Thymus (tissue), 11 donors: Measurements from ENCODE around the gene ATP6V1B1. TPM values are rescaled to one million over a fixed set of nuclear protein-coding genes. Genes with fewer than 3 reads are reported as not detected.
"Not testable (repeated sequence)": the region's sequence is repeated elsewhere in the genome, so short reads cannot be mapped to it uniquely, and the experiment has no call there.

Experiments
- DNase-seq, 9 donors: peaks; one replicate each; pipeline ENCODE4 v3.0.0-alpha.2; 2013; ENCODE audit warnings: low spot score in 9 of 9, low read depth in 6 of 9, missing footprints in 1 of 9
- H3K27ac ChIP-seq, 2 donors: one replicate each; pipeline ENCODE4 v1.5.1; 2013; ENCODE audit warnings: control low read depth in 1 of 2, low read depth in 1 of 2, low read length in 1 of 2, mild to moderate bottlenecking in 1 of 2, moderate library complexity in 1 of 2
- H3K27me3 ChIP-seq, 2 donors: one replicate each; pipeline ENCODE4 v1.5.1; 2013; ENCODE audit warnings: low read length in 1 of 2; ENCODE audit not compliant: control insufficient read depth in 2 of 2, insufficient read depth in 1 of 2
- H3K36me3 ChIP-seq, 2 donors: one replicate each; pipeline ENCODE4 v1.5.1; 2013; ENCODE audit warnings: low read length in 1 of 2, mild to moderate bottlenecking in 1 of 2, moderate library complexity in 1 of 2; ENCODE audit not compliant: control insufficient read depth in 2 of 2, insufficient read depth in 2 of 2
- H3K4me1 ChIP-seq, 2 donors: one replicate each; pipeline ENCODE4 v1.5.1; 2013; ENCODE audit warnings: low read length in 2 of 2; ENCODE audit not compliant: control insufficient read depth in 2 of 2, insufficient read depth in 2 of 2
- H3K4me3 ChIP-seq, 2 donors: one replicate each; pipeline ENCODE4 v1.5.1; 2013; ENCODE audit warnings: low read length in 2 of 2, control low read depth in 1 of 2, mild to moderate bottlenecking in 1 of 2
- H3K9me3 ChIP-seq, 2 donors: one replicate each; pipeline ENCODE4 v1.5.1; 2013; ENCODE audit warnings: low read length in 1 of 2, mild to moderate bottlenecking in 1 of 2; ENCODE audit not compliant: control insufficient read depth in 2 of 2, insufficient read depth in 1 of 2
- WGBS: extraction: QIAGEN DNeasy Blood & Tissue Kit; methylation state at CpG from one replicate; pipeline ENCODE4 v1.1.7; 2013; 5-methylcytosine and 5-hydroxymethylcytosine counted together
- polyA plus RNA-seq: library from polyadenylated mRNA; stranded (reverse); fragments of 200-250 nt; gene quantifications from one replicate; pipeline ENCODE4 v1.2.3, GENCODE V29; 2013
- total RNA-seq: library from RNA; stranded (reverse); fragments of 120-200 nt; gene quantifications from one replicate; pipeline ENCODE4 v1.2.4, GENCODE V29; 2013
- donor health status: healthy.

The ATP6V1B1 gene
- total and polyA plus RNA-seq, 2 donors: 0.19 to 1.4 TPM

DNA sequence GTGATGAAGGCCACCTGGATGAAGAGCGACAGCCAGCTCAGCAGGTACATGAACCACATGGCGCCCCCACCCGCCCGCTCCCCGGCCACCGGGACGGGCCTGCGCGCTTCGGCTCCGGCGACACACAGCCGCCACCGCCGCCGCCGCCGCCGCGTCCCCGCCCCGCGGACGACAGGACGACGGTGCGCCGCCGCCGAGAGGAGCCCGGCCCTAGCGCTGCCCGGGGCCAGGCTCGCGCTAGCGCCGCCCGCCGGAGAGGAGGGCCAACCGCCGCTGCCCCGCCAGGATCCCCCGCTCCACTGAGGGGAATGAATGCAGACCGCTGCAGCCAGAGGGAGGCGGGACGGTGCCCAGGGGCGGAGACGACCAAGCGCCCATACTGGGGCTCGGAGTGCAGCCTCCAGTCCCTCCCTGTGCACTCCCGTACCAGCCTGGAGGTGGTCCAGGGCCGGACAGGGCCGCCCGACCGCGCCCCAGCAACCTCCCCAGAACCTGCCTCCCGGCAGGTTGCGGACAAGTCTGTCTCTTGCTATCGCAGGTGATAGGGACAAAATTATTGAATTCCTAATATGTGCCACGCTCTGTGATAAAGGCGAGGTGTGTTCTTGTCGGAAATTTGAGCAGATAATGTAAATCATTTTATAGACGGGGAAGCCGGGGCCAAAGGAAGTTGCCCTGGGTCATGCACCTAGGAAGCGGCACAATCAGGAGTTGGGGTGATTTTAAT, 59.2 kb downstream of the ATP6V1B1 start, which contains the start of gene TEX261:
TSS of gene TEX261 (minus strand) at position 175 of the 727 bp plus-strand sequence. CDS start at position 59, 116 bp downstream.
- WGBS: under 1% methylated on average over 65 of the region's 65 CpGs

DNA sequence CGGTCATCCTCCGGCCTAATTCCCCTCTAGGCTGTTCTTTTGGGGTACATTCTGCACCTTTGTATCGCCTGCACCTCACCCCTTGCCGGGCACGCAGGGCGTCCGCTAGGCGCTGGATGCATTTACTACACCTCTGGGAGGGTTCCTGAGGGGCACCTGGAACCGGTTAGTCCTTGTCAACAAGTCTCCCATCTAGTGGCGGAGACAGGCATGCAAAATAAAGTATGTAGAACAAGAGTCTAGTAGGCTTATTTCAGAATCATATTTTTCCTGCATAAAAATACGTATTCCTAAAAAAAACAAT, 59.7 kb downstream of the ATP6V1B1 start:
- peak in 7 of 9 donors; percentile 42 to 85 (median 65) for DNase-seq
- Histone ChIP-seq H3K4me1 (peaks cover 11 to 12% of the 10 kb centered on the region in 2 donors), H3K36me3 (peaks cover 7 to 13% of the 10 kb centered on the region in 2 donors), H3K27ac (peak overlapping the region; percentile 43 to 63), H3K4me3 (peak overlapping the region; percentile 83 to 89), H3K27me3 (no peaks in the 10 kb centered on the region), H3K9me3 (no peaks in the 10 kb centered on the region)
- WGBS: under 1% methylated on average over 11 of the region's 11 CpGs

More for the DNA sequence above, 59.2 kb downstream of the ATP6V1B1 start, which contains the start of gene TEX261:
- Histone ChIP-seq H3K27ac (peak within 1 kb of the TSS; percentile 63 to 69), H3K4me1 (peaks cover 11 to 12% of the 10 kb centered on the region in 2 donors), H3K4me3 (peak within 1 kb of the TSS; percentile 83 to 89), H3K9me3 (no peaks in the 10 kb centered on the region), H3K36me3 (peaks cover 7 to 15% of the 10 kb centered on the region in 2 donors), H3K27me3 (no peaks in the 10 kb centered on the region)
- DNase-seq: peak; percentile 43 to 91 (median 73)

DNA sequence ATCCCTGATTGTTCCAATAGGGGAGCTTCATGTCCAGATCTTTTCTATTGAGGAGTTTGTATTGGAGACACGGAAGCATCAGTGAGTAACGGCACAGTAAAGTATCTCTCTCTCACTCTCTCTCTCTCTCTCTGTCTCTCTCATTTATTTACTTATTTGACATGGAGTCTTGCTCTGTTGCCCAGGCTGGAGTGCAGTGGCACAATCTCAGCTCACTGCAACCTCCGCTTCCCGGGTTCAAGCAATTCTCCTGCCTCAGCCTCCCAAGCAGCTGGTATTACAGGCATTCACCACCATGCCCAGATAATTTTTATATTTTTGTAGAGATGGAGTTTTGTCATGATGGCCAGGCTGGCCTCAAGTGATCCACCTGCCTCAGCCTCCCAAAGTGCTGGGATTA, 63.2 kb downstream of the ATP6V1B1 start:
- H3K9me3 ChIP-seq, H3K27me3 ChIP-seq, H3K36me3 ChIP-seq, DNase-seq, H3K4me3 ChIP-seq, H3K27ac ChIP-seq: not testable (repeated sequence)
- WGBS: 99% methylated on average over 4 of the region's 4 CpGs
- H3K4me1 ChIP-seq: peaks cover 5 to 10% of the 10 kb centered on the region in 2 donors

DNA sequence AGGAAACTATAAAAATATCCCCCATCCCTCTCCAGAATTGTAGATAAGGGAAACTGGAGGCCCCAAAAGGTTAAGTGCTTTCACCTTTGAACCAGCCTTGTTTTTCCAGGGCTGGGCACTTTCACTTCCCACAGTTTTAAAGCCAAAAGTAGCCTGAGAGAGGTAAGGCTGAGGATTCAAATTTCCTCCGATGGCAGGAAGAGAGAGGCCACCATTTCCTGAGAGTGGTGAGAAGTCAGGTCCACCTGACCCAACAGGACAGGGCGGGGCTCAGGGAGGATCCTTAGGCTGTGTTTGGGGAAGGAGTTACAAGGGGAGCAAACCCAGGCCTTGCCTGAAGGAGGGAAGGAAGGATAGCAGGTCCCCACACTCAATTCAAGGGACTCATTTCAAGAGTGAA, 63.7 kb downstream of the ATP6V1B1 start:
- Histone ChIP-seq H3K9me3 (no peaks in the 10 kb centered on the region), H3K4me1 (peaks cover 3 to 8% of the 10 kb centered on the region in 2 donors), H3K36me3 (no peaks in the 10 kb centered on the region), H3K27ac (no peak overlapping the region), H3K27me3 (peaks cover 0 to 8% of the 10 kb centered on the region in 2 donors), H3K4me3 (no peak overlapping the region)
- WGBS: 55% methylated on average over 2 of the region's 2 CpGs
- no peak for DNase-seq

DNA sequence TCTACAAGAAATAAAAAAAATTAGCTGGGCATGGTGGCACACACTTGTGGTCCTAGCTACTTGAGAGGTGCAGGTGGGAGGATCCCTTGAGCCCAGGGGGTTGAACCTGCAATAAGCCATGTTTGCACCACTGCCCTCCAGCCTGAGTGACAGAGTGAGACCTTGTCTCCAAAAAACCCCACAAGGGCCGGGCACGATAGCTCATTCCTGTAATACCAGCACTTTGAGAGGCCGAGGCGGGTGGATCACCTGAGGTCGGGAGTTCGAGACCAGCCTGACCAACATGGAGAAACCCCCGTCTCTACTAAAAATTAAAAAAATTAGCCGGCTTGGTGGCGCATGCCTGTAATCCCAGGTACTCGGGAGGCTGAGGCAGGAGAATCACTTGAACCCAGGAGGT, 64.2 kb downstream of the ATP6V1B1 start:
- not testable (repeated sequence) for H3K36me3 ChIP-seq, H3K9me3 ChIP-seq, DNase-seq, H3K27ac ChIP-seq, H3K4me3 ChIP-seq, H3K4me1 ChIP-seq
- H3K27me3 ChIP-seq: peaks cover 0 to 10% of the 10 kb centered on the region in 2 donors
- WGBS: over 99% methylated on average over 10 of the region's 10 CpGs

DNA sequence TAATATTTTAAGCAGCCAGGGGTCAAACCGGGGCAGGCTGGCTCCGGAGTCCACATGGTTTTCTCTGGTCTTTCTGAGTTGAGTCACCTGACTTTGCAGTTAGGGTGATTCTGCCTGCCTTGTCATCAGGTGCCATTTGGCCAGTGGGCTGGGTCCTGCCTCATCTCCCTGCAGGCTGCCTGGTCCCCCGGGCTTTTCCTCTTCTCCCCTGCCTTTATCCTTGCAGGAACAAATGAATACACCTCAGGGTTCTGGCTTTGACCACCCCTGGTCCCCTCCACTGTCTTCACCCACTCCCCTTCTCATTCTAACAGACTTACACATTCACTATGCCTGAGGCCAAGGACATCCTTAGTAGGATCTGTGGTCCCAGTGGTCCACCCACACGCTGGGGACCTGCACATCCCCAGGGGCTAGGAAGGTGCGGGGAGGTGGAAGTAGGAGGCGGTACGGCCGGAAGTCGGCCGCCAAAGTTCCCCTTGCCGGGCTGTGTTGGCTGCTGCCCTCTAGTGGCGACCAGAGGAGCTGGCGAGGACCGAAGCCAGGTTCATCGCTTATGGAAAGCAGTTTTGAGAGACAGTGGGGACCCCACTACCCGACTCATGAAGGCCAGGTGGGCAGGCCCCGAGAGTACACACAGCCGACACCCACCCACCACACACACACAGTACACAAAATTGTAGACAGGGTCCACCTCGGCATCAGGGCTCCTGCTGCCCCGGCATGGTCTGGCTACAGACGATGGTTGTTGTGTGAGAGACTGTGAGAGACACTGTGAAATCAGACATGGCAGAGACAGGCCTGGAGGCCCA, 65.3 kb downstream of the ATP6V1B1 start:
- 26% methylated on average over 21 of the region's 21 CpGs for WGBS
- DNase-seq: peak in 8 of 9 donors; percentile 47 to 82 (median 64)
- peaks cover 0 to 12% of the 10 kb centered on the region in 2 donors for H3K27me3 ChIP-seq
- no peak overlapping the region for H3K4me3 ChIP-seq
- no peaks in the 10 kb centered on the region for H3K9me3 ChIP-seq
- H3K4me1 ChIP-seq: peaks cover 3 to 8% of the 10 kb centered on the region in 2 donors
- no peaks in the 10 kb centered on the region for H3K36me3 ChIP-seq
- no peak overlapping the region for H3K27ac ChIP-seq

DNA sequence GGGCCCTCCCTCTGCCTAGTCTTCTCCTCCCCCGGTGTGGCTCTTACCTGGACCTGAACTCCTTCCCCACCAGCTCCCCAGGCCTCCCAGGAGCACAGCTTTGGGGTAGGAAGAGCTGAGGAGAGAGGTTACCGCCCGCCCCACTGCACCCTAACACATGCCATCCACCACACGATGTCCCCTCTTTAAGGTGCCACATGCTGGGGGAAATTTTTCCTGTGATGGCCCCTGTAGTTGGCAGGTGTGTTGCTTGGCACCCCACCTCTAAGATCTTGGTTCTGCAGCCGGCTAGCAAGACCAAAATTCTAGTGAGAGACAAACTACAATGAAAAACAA, 65.9 kb downstream of the ATP6V1B1 start:
- Histone ChIP-seq H3K27me3 (peaks cover 0 to 12% of the 10 kb centered on the region in 2 donors), H3K4me3 (no peak overlapping the region), H3K27ac (no peak overlapping the region), H3K9me3 (no peaks in the 10 kb centered on the region), H3K36me3 (no peaks in the 10 kb centered on the region), H3K4me1 (peaks cover 3 to 8% of the 10 kb centered on the region in 2 donors)
- DNase-seq: no peak
- WGBS: 94% methylated on average over 5 of the region's 5 CpGs

DNA sequence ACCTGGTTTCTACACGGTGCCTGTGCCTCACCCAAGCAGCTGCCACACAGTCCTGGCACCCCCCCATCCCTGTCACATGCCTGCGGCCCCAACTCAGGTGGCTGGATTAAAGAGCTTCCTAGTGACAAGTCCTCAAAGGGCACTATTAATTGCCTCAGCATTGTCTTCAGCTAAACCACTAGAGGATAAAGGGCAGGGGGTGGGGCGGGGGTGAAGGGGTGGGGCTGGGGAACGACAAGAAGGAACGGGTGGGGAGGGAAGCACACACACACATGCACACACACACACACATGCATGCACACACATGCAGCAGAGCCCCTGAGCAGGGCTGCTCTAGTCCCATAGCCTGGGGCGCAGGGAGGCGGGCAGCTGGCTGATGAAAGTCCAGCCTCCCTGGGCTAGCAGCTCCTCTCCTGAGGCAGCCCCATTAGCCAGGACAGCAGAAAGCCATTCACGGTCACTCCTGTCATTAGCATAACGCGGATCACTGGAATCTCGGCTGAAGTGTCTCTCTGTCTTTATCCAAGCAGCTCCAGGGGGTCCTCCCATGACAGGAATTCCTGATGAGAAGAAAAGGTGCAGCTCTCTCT, 66.4 kb downstream of the ATP6V1B1 start:
- Histone ChIP-seq H3K4me3 (no peak overlapping the region), H3K27me3 (peaks cover 0 to 12% of the 10 kb centered on the region in 2 donors), H3K36me3 (no peaks in the 10 kb centered on the region), H3K4me1 (peaks cover 3 to 8% of the 10 kb centered on the region in 2 donors), H3K27ac (no peak overlapping the region), H3K9me3 (no peaks in the 10 kb centered on the region)
- 73% methylated on average over 11 of the region's 11 CpGs for WGBS
- DNase-seq: no peak

DNA sequence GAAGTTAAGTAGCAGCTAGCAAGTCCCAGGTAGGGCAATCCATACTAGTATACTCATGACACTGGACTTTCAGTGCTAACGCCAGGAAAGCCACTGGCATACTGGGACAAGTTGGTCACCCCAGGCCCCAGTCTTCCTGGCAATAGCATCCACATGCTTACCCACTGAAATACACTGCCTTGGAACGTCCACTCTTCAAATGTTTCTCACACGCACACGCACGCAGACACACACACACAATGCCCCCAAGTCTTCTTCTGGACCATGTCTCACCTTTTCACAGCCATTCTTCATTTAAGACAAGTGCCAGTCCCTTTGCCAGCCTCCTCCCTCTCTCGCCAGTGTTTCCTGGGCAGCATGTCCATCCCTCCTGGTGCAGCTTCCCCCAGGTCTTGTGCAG, 67.7 kb downstream of the ATP6V1B1 start:
- H3K9me3 ChIP-seq: no peaks in the 10 kb centered on the region
- H3K27ac ChIP-seq: no peak overlapping the region
- H3K4me1 ChIP-seq: peaks cover 3 to 8% of the 10 kb centered on the region in 2 donors
- DNase-seq: no peak
- H3K27me3 ChIP-seq: peaks cover 0 to 13% of the 10 kb centered on the region in 2 donors
- no peaks in the 10 kb centered on the region for H3K36me3 ChIP-seq
- 95% methylated on average over 6 of the region's 6 CpGs for WGBS
- no peak overlapping the region for H3K4me3 ChIP-seq
